ENCODE measurements around the gene TRPV3.
A peak's percentile ranks its signal among the peaks of the same experiment; 100 is the strongest.

Gene TRPV3

GRCh38 chr17:3532106-3532858 lies 25.3 kb downstream of the TRPV3 start:
- DNase-seq (ENCODE audit: low read depth) = no peak
- no peak overlapping the region for H3K4me3 ChIP-seq (replicated peaks; ENCODE audit: low read depth, low read length)
- no peak for TF ChIP-seq CTCF (IDR thresholded peaks at IDR 0.05; ENCODE audit: low read length, missing control alignments)

DNA sequence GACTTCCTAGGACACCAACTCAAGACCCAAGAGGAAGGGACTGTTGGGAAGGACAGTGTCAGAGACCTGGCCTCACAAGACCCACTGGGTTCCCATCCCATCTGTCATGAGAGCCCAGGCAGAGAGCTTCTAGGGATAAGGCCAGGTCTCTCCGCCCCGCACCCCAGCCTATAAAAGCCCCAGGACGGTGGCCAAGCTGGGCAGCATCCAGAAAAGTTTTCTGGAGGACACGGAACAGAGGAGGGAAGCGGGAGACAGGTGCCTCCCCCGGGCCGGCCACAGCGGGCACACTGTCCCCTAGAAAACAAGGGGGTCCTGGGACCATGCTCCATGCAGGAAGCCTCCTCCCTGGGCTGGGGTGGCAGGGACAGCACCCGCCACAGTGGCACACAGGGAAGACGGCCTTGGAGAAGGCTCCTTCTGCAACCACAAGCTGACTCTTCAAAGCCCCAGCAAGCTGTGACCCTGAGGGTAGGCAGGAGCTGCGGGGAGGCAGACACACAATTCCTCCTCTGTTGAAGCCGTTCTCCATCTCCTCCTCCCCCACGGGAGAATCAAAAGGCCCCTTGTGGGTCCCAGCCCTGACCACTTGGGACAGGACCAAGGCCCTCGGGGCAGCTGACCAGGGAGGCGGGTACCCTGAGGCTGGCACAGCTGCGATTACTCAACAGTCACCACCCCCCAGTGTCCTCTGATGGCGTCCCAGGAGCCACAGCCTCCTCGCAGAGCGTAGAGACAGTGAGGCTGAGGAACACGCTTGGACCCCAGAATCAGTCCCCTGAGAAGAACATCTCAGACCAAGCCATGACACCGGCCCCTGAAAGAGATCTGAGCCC lies 26.1 kb downstream of the TRPV3 start:
- no peak for TF ChIP-seq CTCF (IDR thresholded peaks at IDR 0.05; ENCODE audit: low read length, missing control alignments)
- no peak overlapping the region for H3K4me3 ChIP-seq (replicated peaks; ENCODE audit: low read depth, low read length)
- no peak for DNase-seq (ENCODE audit: low read depth)

GRCh38 chr17:3529817-3530741 lies 27.5 kb downstream of the TRPV3 start:
- peak overlapping the region; percentile 17 for H3K4me3 ChIP-seq (replicated peaks; ENCODE audit: low read depth, low read length)
- peak; percentile 90 for DNase-seq (ENCODE audit: low read depth)
- TF ChIP-seq CTCF (IDR thresholded peaks at IDR 0.05; ENCODE audit: low read length, missing control alignments) = no peak

GRCh38 chr17:3528880-3529511 lies 28.6 kb downstream of the TRPV3 start:
- peak; percentile 49 for DNase-seq (ENCODE audit: low read depth)
- TF ChIP-seq CTCF (IDR thresholded peaks at IDR 0.05; ENCODE audit: low read length, missing control alignments) = no peak
- no peak overlapping the region for H3K4me3 ChIP-seq (replicated peaks; ENCODE audit: low read depth, low read length)

DNA sequence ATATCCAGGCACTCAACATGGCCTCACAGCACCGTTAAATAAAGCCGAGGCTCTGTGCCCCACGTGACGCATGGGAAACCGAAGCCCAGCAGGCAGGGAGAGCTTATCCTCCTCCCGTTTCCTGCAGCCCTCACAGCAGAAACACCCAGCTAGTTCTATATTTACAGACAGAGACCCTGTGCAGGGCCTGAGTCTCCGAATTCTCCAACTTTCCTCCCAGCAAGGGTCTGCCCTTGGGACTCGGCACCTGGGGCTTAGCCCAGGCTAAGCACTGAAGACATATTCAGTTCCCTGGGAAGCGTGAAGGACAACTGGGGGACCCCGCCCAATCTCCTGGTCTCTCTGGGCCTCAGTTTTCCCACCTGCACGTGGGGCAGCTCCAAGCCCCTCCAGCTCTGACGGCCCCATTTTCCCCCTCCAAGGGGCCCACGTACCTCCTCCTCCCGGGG lies 29.2 kb downstream of the TRPV3 start:
- no peak for TF ChIP-seq CTCF (IDR thresholded peaks at IDR 0.05; ENCODE audit: low read length, missing control alignments)
- peak; percentile 7 for DNase-seq (ENCODE audit: low read depth)
- H3K4me3 ChIP-seq (replicated peaks; ENCODE audit: low read depth, low read length) = no peak overlapping the region

- TF ChIP-seq CTCF (IDR thresholded peaks at IDR 0.05; ENCODE audit: low read length, missing control alignments) = no peak
- no peak for DNase-seq (ENCODE audit: low read depth)
- no peak overlapping the region for H3K4me3 ChIP-seq (replicated peaks; ENCODE audit: low read depth, low read length)
Observed at GRCh38 chr17:3527896-3528295, 29.7 kb downstream of the TRPV3 start.
